GM12865 (cell line): ENCODE data around the gene ECHDC3.

ENCODE experiments used
- DNase-seq: peaks from one replicate; pipeline ENCODE4 v3.0.0; 2010; ENCODE audit warnings: low read depth
- H3K4me3 ChIP-seq: 2 replicates; pipeline ENCODE4 v1.5.1; 2011; ENCODE audit warnings: mild to moderate bottlenecking, low read depth, low read length, control low read depth
- TF ChIP-seq, protein P1 (sequence below): IDR thresholded peaks from 2 replicates; pipeline ENCODE4 v1.5.1; 2011; ENCODE audit warnings: low read length, control low read depth, low read depth, inconsistent platforms; ENCODE audit not compliant: insufficient read depth; ENCODE audit errors: missing control alignments

ECHDC3 gene

GRCh38 chr10:11719496-11720259, 22.5 kb upstream of the ECHDC3 start:
- TF ChIP-seq, protein P1, sequence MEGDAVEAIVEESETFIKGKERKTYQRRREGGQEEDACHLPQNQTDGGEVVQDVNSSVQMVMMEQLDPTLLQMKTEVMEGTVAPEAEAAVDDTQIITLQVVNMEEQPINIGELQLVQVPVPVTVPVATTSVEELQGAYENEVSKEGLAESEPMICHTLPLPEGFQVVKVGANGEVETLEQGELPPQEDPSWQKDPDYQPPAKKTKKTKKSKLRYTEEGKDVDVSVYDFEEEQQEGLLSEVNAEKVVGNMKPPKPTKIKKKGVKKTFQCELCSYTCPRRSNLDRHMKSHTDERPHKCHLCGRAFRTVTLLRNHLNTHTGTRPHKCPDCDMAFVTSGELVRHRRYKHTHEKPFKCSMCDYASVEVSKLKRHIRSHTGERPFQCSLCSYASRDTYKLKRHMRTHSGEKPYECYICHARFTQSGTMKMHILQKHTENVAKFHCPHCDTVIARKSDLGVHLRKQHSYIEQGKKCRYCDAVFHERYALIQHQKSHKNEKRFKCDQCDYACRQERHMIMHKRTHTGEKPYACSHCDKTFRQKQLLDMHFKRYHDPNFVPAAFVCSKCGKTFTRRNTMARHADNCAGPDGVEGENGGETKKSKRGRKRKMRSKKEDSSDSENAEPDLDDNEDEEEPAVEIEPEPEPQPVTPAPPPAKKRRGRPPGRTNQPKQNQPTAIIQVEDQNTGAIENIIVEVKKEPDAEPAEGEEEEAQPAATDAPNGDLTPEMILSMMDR = no peak
- no peak overlapping the region for H3K4me3 ChIP-seq
- DNase-seq = no peak

- DNase-seq = no peak
- H3K4me3 ChIP-seq = no peak overlapping the region
- TF ChIP-seq, protein P1 = no peak
Measured at GRCh38 chr10:11720260-11720741, 21.9 kb upstream of the ECHDC3 start.

- DNase-seq = no peak
- no peak overlapping the region for H3K4me3 ChIP-seq
- TF ChIP-seq, protein P1 = no peak
Measured at GRCh38 chr10:11721806-11722205, 20.4 kb upstream of the ECHDC3 start.

- DNase-seq = no peak
- TF ChIP-seq, protein P1 = no peak
- no peak overlapping the region for H3K4me3 ChIP-seq
Measured at GRCh38 chr10:11723359-11723758, 18.8 kb upstream of the ECHDC3 start.

DNA sequence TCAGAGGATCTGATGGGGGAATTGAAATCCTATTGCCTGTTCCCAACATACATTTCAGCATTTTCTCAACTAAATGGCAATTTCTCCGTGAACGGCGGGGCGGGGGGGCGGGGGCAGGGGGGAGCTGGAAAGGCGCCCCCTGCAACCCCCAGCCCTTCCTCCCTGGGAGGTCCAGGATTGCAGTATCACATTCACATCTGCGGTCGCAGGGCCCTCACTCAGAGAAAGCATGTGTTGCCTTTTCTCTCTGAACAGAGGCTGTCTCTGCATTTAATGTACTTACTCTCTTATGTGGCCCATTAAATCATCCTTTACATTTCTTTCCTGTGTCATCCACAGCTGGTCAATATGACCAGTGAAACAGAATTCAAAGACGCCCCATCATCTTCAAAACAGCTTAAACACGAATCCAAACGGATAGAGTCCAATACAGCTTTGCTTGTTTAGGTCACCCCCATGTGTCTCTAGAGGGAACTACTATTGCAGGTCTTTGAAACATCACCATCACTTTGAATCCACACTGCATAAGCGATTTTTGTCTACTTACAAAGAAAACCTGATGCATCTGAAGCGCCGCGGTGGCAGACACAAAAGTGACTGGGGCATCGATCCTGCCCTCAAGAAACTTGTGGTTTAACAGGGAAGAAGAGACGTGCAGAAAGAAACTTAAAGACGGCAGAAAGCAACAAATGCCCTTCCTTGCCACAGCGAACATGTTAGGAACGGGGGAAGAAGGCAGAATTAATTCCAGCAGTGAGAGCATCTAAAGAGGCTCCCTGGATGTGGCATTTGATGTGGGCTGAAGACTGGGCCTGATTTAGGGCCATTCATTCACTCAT, 17.0 kb upstream of the ECHDC3 start:
- H3K4me3 ChIP-seq = no peak overlapping the region
- TF ChIP-seq, protein P1 = peak; percentile 87
- DNase-seq = peak; percentile 88

- TF ChIP-seq, protein P1 = no peak
- H3K4me3 ChIP-seq = no peak overlapping the region
- no peak for DNase-seq
Measured at GRCh38 chr10:11725912-11726311, 16.3 kb upstream of the ECHDC3 start.
